RWPE2 (cell line): ENCODE data around the gene SCAMP2.

Source experiments
- ATAC-seq: fragments of 200-7000 bp; cut with Tn5 transposase; 3 replicates; pipeline ENCODE4 v1.9.1; 2021; ENCODE audit warnings: low read depth
- DNase-seq: peaks from one replicate; pipeline ENCODE4 v3.0.0-alpha.2; 2020; ENCODE audit warnings: low spot score
- H3K27ac ChIP-seq: fragments of 450-650 bp; 2 replicates; pipeline ENCODE4 v1.5.1; 2017; ENCODE audit warnings: mild to moderate bottlenecking; ENCODE audit not compliant: poor library complexity, severe bottlenecking
- H3K27me3 ChIP-seq: fragments of 250-450 bp; sonication (Bioruptor Pico); 2 replicates; pipeline ENCODE4 v1.5.1; 2021; ENCODE audit warnings: mild to moderate bottlenecking, moderate library complexity; ENCODE audit not compliant: insufficient read depth, poor library complexity, severe bottlenecking
- H3K36me3 ChIP-seq: fragments of 250-450 bp; sonication (Bioruptor Pico); 2 replicates; pipeline ENCODE4 v1.5.1; 2020; ENCODE audit warnings: low read depth, mild to moderate bottlenecking, moderate library complexity
- H3K4me1 ChIP-seq: fragments of 250-450 bp; sonication (Bioruptor Pico); 2 replicates; pipeline ENCODE4 v1.5.1; 2021; ENCODE audit warnings: mild to moderate bottlenecking, moderate library complexity; ENCODE audit not compliant: insufficient read depth, poor library complexity, severe bottlenecking
- H3K4me3 ChIP-seq: fragments of 250-450 bp; sonication (Bioruptor Pico); 2 replicates; pipeline ENCODE4 v1.5.1; 2021; ENCODE audit warnings: mild to moderate bottlenecking, moderate library complexity; ENCODE audit not compliant: severe bottlenecking
- H3K9me3 ChIP-seq: fragments of 250-450 bp; sonication (Bioruptor Pico); 2 replicates; pipeline ENCODE4 v1.5.1; 2021; ENCODE audit warnings: mild to moderate bottlenecking, moderate library complexity; ENCODE audit not compliant: severe bottlenecking
- CTCF ChIP-seq: fragments of 450-650 bp; IDR thresholded peaks from one replicate; pipeline ENCODE4 v1.5.1; 2017; ENCODE audit warnings: mild to moderate bottlenecking, moderate library complexity; ENCODE audit not compliant: poor library complexity, severe bottlenecking

The SCAMP2 gene

GRCh38 chr15:74826921-74827320 lies 46.2 kb downstream of the SCAMP2 start:
- Histone ChIP-seq H3K9me3 (no peaks in the 10 kb centered on the region), H3K36me3 (no peaks in the 10 kb centered on the region), H3K4me3 (no peak overlapping the region), H3K27ac (no peak overlapping the region), H3K4me1 (no peaks in the 10 kb centered on the region), H3K27me3 (peaks cover 27% of the 10 kb centered on the region)
- no peak for ATAC-seq
- no peak for TF ChIP-seq CTCF
- no peak for DNase-seq

- ATAC-seq (0 out of 3 replicates have a peak, but pooled peaks have one; percentile 7), DNase-seq (no peak)
- Histone ChIP-seq H3K27ac (no peak within 1 kb of the TSS), H3K9me3 (no peaks in the 10 kb centered on the region), H3K36me3 (no peaks in the 10 kb centered on the region), H3K4me3 (no peak within 1 kb of the TSS), H3K27me3 (peaks cover 27% of the 10 kb centered on the region), H3K4me1 (no peaks in the 10 kb centered on the region)
- no peak for TF ChIP-seq CTCF
Measured at GRCh38 chr15:74826364-74826819, 46.8 kb downstream of the SCAMP2 start, which contains the start of gene CPLX3. TSS of gene CPLX3 (plus strand) at chr15:74826627. CDS start at chr15:74826704, 77 bp downstream.

GRCh38 chr15:74825866-74826265 lies 47.3 kb downstream of the SCAMP2 start:
- no peak for TF ChIP-seq CTCF
- no peaks in the 10 kb centered on the region for H3K9me3 ChIP-seq
- no peaks in the 10 kb centered on the region for H3K36me3 ChIP-seq
- no peak overlapping the region for H3K4me3 ChIP-seq
- no peak for DNase-seq
- ATAC-seq: no peak
- H3K27ac ChIP-seq: no peak overlapping the region
- H3K4me1 ChIP-seq: no peaks in the 10 kb centered on the region
- H3K27me3 ChIP-seq: peaks cover 27% of the 10 kb centered on the region

GRCh38 chr15:74824976-74825375 lies 48.2 kb downstream of the SCAMP2 start:
- ATAC-seq (no peak; the same call in 2 of the 3 replicates), DNase-seq (no peak)
- H3K36me3 ChIP-seq: no peaks in the 10 kb centered on the region
- H3K27ac ChIP-seq: no peak overlapping the region
- H3K4me1 ChIP-seq: no peaks in the 10 kb centered on the region
- no peak for TF ChIP-seq CTCF
- no peak overlapping the region for H3K4me3 ChIP-seq
- H3K27me3 ChIP-seq: peaks cover 27% of the 10 kb centered on the region
- no peaks in the 10 kb centered on the region for H3K9me3 ChIP-seq

- H3K9me3 ChIP-seq: no peaks in the 10 kb centered on the region
- H3K27me3 ChIP-seq: peaks cover 19% of the 10 kb centered on the region
- H3K36me3 ChIP-seq: no peaks in the 10 kb centered on the region
- no peak for TF ChIP-seq CTCF
- no peak overlapping the region for H3K4me3 ChIP-seq
- H3K27ac ChIP-seq: no peak overlapping the region
- ATAC-seq (no peak), DNase-seq (no peak)
- H3K4me1 ChIP-seq: peaks cover 8% of the 10 kb centered on the region
Measured at GRCh38 chr15:74823324-74823723, 49.8 kb downstream of the SCAMP2 start.
